HG02938 (cell line): ENCODE results near the gene CNOT1.
A peak's percentile ranks its signal among the peaks of the same experiment; 100 is the strongest.
"Not testable (repeated sequence)": the region's sequence is repeated elsewhere in the genome, so short reads cannot be mapped to it uniquely, and the experiment has no call there.

Source experiments
- ATAC-seq: cut with Tn5 transposase; IDR thresholded peaks from one replicate; pipeline ENCODE4 v1.9.1; 2021; ENCODE audit warnings: mild to moderate bottlenecking, moderate library complexity; ENCODE audit not compliant: unreplicated experiment

Gene CNOT1

DNA sequence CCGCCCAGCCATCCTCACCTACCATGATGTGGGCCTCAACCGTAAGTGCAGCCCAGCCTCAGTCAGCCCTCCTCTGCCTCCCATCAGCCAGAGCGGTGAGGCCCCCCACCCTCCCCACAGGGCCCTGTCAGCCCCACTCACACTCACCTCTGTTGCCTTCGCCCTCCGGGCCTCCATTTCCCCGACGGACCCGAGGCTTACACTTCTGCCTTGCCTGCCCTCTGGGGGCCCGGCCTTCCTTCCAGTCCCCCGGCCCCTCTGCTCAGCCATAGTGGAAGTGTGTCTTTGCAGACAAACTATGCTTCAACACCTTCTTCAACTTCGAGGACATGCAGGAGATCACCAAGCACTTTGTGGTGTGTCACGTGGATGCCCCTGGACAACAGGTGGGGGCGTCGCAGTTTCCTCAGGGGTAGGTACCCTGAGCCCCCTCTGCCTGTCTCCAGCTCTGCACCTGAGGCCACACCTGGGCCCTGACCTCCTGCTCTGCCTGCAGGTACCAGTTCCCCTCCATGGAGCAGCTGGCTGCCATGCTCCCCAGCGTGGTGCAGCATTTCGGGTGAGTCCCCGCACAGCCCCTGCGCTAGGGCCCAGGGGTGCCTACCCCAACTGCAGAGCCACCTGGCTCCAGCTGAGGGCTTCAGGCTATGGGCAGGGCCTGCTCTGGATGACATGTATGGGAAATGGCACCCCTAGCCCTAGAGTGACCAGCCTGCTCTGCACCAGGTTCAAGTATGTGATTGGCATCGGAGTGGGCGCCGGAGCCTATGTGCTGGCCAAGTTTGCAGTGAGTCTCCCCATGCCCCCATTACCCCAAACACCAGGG, 125.5 kb downstream of the CNOT1 start:
- no peak for ATAC-seq

DNA sequence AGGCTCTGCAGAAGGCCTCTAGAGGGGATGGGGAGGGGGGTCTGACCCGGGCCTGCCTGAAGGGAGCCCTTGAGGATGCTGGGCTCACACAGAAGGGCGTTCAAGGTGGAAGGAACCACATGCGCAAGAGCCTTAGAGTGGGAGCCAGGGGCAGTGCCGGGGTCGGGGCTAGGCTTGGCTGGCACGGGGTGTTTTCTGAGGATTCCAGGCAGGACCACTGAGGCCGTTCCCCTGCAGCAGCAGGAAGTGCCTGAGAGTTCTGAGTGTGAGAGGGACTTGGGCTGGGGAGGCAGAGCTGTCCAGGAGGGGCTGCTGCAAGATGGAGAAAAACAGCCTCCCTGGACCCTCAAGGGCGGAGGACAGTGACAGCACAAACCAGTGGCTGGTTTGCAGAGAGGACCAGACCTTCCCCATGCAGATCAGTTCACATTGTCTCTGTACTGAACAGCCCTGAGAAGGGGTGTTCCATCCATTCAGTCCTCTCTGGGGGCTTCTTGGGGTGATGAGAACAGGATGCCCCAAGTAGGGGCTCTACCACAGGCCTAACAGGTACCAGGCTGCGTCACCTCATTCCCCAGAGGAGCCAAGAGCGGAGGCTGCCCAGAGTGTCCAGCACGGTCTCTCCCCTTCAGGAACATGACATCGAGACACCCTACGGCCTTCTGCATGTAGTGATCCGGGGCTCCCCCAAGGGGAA, 126.3 kb downstream of the CNOT1 start:
- ATAC-seq = no peak

DNA sequence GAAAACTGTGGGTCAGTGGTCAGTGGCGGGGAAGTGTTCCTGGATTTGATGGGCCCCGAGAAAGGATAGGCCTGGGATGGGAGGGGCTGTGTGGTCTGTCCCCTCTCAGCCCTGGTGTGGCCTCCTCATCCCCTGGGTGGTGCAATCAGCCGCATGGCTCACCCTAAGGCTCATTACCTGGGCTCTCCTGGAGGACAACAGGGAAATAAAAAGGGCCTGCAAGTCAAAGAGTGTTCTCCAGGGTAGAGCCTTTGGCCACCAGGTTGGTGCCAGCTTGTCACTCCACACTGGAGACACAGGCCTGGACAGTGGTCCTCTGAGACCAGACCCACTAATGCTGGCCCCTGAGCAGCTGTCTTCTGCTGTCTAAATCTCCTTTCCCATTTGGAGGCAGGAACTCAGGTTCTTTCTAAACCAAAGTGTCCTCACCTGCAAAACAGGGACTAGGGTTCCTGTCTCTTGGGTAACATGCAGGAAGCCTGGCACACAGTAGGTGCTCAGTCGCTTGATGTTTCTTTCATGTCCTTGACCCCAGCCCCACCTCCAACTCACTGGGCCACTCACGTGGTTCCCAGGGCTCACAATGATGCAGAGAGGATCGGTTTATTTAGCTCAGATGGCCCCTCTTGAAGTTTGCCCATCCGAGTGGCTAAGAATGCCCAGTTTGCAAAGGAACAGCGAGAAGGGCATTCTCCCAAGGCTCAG, 127.3 kb downstream of the CNOT1 start:
- ATAC-seq = no peak

- no peak for ATAC-seq
Measured at GRCh38 chr16:58501242-58502131, 128.1 kb downstream of the CNOT1 start.

GRCh38 chr16:58500430-58501241, 129.0 kb downstream of the CNOT1 start:
- ATAC-seq = no peak

DNA sequence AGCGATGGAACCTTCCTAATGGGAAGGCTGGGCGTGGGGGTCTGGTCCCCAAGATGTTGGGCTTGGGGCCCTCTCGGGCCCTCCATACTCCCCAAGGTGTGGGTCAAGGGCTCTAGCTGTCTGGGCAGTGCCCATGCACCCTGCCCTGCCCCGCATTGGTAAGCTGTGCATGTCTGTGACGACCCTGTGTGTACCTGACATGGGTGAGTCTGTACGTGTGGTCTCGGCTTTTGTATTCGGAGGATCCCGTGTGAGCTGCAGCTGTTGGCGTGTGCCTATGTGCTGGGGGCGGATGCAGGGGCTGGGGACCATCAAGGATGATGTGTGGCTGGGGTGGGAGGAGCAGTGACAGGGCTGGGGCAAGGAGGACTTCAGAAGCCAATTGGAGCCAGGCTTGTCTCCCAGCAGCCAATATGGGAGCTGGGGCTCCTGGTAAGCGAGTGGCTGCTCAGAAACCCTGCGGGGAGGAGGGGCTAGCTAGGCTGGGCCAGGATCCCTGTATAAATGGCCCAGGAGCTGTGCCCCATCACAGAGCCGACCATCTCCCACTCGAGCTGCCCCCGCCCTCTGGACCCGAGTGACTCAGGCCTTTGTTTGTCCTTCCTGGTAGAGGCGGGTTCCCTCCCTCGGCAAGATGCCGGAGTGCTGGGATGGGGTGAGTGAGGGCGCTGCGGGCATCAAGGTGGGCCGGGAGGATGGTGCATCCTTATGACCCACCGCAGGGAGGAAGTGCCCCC, 129.8 kb downstream of the CNOT1 start, which contains the start of gene NDRG4:
NDRG4 (plus strand) TSS at position 529 of the 737 bp plus-strand sequence; CDS start at position 635, 106 bp downstream.
- no peak for ATAC-seq

- no peak for ATAC-seq
Measured at GRCh38 chr16:58499092-58499511, 130.5 kb downstream of the CNOT1 start.

DNA sequence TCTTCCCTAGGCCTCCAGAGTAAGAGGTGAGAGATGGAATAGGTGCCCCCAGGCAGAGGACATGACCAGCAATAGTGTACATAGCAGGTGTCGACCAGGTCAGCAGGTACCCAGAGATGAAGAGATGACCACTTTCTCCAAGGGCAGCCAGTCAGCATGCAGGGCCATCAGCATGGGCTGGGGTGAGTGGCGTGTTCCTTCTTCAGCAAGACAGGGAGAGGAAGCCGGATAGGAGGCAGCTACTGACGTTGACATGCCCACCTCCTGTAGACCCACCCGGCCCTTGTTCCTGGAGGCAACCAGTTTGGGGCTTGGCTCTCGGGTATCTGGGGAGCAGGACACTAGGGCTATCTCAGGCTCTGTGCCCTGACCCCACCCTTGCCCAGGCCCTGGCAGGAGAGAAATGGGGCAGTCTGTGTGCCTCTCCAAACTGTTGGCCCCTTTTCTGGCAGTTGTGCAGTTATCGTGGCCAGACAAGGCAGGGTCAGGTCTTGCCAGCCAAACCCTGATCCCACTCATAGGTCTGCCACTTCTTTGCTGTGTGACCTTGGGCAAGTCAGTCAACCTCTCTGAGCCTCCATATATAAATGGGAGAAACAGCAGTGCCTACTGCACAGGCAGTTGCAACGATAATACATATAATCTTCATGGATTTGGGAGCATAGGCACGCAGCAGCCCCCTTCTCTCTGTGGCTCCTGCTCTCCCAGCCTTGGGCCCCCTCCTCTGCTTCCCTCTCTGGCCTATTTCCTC, 131.1 kb downstream of the CNOT1 start:
- no peak for ATAC-seq

DNA sequence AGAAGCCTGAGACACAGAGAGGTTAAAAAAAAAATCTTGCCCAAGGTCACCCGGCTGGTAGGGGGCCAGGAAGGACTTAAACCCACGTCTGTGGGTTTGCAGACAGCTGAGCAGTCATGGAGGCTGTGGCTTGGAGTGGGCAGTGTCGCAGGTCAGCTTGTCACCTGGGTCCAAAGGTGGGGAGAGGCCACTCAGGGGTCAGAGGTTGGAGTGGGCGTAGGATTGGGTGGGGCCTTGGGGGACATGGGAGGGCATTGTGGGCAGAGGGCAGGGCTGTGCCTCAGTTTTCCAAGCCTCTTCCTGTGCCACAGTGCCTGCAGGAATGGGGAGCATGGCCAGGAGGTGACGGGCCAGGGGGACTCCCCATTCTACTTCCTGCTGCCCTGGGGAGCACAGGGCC, 131.7 kb downstream of the CNOT1 start:
- ATAC-seq = no peak

- no peak for ATAC-seq
Measured at GRCh38 chr16:58497468-58497867, 132.2 kb downstream of the CNOT1 start.

DNA sequence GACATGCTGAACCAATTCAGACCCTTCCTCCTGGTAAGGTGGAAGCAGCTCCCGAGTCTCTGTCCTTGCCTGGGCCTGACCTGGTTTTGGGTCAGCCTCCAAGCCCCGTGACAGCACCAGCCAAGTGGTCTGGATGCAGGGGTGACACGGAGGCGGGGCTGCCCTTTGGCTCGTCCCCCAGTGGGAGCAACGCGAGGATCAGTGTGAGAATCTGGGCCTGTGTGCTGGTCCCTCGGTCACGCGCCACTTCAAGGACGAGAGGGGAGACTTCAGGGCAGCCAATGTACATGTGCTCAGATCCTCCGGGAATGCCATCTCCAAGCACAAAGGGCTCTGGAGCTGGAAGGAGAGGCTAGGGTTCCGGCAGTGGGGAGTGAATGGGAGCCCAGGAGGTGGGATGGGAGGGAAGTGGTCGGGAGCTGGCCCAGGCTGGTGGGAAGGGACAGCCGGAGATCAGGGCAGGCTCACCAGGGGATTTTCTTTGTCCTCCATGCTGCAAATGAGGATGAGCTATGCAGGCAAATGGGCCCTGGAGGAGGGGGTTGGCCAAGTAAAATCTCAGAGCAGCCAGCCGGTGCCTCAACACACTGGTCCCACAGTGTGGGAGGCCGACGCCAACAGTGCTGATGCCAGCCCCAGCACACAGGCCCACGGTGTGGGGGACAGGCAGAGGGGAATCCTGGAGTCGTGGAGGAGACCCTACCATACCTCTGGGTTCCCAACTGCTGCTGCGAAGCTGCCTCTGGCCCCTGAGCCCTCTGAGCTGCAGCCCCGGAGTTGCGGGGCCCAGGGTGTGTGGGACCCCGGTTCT, 133.9 kb downstream of the CNOT1 start:
- ATAC-seq = no peak

DNA sequence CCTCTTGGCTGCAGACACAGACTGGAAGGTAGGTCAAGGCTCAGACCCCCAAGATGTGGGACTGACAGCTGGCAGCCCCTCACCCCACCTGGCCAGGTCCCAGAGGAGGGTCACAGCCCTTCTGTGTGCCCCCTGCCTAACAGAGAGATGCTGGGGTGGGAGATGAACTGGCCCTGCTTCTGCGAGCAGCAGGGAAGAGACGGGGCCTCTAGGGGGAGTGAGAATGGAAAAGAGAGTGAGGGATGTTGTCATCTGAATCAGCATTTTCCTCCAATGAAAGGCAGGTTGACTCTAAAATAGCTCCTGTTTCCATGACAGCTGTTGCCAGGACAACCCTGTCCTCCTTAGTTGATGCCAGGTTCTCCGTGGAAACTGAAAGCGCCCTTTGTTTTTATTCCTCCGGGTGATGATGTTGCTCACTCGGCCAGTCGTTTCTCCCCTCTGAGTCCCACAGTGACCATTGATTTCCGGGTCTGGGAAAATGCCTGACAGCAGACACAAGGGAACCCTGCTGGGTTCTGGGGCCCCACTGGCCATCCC, 134.6 kb downstream of the CNOT1 start:
- peak; percentile 84 for ATAC-seq

DNA sequence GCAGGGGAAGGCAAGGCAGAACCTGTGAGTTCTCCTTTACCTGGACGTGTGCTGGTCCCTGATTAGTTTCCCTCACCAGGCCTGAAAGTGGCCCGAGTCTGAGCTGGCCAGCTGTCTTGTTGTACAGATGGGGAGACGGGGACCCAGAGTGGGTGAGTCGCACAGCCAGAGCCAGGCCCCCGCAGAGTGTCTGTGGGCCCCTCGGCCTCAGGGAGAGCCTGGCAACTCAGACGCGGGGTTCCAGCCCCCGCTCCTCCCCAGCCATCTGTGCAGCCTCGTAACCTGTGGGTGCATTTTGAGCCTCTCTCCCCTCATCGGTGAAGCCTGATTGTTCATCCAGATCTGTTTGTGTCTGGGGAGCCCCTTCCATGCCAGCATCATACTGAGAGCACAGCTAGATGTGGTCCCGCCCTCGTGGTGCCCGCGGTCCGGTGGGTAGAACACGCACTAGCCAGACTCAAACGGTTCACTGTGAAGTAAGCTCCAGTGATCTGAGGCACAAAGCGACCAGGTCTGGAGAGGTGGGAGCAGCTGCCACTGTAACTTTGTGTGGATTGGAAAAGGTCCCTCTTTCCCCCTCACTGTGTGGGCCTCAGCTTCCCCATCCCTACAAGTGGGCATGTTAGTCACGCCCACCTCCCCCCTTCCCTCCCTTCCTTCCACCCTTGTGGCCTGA, 135.7 kb downstream of the CNOT1 start:
- ATAC-seq = no peak

GRCh38 chr16:58492735-58493134, 136.9 kb downstream of the CNOT1 start:
- ATAC-seq = no peak

DNA sequence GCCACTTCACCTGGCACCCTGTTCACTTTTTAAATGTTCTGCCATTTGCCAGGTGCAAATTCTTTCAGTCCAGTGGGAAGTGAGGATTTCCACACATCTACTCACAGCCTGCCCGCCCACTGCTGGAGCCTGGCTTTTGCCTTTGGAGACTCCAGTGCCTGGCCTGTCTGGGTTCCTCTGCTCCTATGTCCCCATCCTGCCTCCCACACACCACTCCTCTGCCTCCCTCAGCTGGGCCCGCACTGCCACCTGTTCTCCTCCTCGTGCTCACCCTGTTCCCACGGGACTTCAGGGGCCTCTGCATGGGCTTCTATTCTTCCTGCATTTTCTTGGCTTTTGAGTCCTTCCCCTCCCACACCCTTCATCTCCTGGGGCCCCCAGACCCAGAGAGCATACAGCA, 137.6 kb downstream of the CNOT1 start:
- ATAC-seq = no peak

GRCh38 chr16:58490539-58490938, 139.1 kb downstream of the CNOT1 start:
- ATAC-seq = not testable (repeated sequence)

DNA sequence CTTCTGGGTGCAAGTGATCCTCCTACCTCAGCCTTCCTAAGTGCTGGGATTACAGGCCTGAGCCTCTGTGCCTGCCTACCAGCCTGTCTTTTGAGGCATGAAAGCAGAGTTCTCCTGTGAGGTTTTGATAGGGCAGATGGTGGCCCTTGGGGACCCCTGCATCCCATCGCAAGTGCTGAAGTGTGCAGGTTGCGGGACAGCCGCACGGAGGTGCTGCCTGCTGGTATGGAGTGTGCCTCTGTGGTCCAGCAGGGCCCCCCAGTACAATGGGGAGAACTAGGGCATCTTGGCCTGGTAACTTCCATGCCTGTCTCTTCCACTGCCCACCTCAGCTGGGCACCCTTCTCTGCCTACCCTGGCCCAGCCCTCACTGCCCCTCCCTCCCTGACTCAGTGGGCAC, 139.6 kb downstream of the CNOT1 start:
- ATAC-seq = no peak
